ENCODE measurements around the gene CARD11.

Gene CARD11

DNA sequence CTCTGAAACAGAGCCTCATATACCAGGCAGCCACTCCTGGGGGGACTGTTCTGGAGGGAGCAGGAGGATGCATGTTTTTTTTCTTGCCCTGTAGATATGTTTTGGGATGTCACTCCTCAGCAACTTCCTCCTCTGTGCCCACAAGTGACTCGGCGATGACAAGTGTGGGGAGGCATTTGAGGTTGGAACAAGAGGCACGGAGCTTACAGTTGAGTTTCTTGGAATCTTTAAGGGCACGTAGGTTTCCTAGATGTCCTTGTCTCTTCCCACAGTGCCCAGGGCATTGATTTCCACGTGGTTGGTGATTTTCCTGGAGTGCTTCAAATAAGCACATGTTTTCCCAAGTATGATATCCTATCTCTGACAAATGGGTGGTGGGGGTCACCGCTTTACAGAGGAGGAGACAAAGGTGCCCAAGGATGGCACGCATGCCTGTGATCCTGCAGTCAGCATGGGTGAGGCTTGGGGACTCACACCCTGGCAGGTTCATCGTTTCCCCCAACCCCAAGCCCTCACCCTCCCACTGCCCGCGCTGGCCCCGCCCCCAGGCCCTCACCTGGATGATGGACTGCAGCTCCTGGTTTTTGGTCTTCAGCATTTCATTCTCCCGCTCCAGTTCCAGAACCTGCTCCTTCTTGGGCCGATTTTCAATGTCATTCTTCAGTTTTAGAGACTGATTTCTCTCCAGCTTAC lies 104.3 kb downstream of the CARD11 start:
- TF ChIP-seq, protein P1, sequence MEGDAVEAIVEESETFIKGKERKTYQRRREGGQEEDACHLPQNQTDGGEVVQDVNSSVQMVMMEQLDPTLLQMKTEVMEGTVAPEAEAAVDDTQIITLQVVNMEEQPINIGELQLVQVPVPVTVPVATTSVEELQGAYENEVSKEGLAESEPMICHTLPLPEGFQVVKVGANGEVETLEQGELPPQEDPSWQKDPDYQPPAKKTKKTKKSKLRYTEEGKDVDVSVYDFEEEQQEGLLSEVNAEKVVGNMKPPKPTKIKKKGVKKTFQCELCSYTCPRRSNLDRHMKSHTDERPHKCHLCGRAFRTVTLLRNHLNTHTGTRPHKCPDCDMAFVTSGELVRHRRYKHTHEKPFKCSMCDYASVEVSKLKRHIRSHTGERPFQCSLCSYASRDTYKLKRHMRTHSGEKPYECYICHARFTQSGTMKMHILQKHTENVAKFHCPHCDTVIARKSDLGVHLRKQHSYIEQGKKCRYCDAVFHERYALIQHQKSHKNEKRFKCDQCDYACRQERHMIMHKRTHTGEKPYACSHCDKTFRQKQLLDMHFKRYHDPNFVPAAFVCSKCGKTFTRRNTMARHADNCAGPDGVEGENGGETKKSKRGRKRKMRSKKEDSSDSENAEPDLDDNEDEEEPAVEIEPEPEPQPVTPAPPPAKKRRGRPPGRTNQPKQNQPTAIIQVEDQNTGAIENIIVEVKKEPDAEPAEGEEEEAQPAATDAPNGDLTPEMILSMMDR (conservative IDR thresholded peaks at IDR 0.05) = no peak
- no peak overlapping the region for H3K27ac ChIP-seq

DNA sequence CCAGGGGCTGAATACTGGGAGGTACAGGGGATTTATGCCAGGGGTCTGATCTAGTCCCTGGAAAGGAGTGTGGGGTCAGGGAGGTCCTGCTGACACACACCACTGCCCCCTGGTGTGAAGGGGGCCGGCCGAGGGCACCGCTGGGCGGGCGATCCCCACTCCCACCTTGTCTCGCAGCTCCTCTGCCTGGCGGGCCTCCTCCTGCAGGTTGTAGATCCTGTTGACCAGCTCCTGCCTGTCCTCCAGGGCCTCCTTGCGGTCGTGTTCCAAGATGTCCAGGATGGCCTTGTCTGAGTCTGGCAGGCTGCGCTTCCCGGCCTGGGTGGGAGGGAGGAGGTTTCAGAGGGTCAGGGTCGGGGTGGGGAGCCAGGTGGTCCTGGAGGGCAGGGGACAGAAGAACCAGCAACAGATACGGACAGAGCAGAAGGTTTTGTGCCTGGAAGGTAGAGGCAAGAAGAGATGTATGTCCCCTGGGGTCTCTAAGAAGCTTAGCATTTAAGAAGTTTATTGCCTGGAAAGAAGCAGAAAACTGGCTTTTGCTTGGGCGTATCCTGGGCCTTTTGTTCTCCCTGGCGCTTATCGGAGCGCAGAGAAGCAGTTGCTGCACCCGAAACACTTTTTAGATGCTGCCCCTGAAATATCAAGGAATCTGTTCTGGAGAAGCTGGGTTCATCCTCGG lies 105.0 kb downstream of the CARD11 start:
- no peak overlapping the region for H3K27ac ChIP-seq
- TF ChIP-seq, protein P1 (conservative IDR thresholded peaks at IDR 0.05) = no peak

DNA sequence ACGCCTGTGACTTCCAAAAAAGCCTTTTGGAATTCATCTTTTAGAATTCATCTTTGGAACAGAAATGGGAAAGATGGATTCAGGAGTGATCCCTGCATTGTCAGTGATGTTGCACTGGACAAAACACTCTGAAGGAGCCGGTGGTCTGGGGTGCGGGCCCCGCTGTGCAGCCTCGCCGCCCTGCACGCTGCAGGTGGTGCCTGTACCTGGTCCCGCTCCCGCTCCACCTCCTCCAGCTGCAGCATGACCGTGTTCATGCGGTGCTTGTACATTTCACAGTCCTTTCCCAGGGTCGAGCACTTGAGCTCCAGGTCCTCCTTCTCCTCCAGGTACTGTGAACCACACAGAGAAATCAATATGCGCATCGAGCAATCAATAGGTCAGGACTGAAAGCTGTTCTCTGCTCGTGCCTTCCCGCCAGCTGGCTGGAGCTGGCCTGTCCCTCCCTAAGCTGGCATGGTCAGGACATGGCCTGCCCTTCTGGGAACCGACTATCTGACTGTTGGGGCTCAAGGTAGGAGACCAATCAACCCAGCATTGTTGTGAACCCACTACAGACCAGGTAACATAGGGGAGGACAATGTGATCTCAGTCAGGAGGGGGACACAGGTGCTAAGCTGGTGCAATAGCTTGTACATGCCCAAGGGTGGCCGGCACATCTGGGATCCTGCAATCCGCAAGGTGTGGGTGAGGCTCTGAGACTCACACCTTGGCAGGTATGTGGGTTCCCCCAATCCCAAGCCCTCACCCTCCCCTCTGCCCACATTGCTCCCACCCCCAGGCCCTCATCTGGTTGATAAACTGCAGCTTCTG lies 105.8 kb downstream of the CARD11 start:
- TF ChIP-seq, protein P1 (conservative IDR thresholded peaks at IDR 0.05) = no peak
- no peak overlapping the region for H3K27ac ChIP-seq

DNA sequence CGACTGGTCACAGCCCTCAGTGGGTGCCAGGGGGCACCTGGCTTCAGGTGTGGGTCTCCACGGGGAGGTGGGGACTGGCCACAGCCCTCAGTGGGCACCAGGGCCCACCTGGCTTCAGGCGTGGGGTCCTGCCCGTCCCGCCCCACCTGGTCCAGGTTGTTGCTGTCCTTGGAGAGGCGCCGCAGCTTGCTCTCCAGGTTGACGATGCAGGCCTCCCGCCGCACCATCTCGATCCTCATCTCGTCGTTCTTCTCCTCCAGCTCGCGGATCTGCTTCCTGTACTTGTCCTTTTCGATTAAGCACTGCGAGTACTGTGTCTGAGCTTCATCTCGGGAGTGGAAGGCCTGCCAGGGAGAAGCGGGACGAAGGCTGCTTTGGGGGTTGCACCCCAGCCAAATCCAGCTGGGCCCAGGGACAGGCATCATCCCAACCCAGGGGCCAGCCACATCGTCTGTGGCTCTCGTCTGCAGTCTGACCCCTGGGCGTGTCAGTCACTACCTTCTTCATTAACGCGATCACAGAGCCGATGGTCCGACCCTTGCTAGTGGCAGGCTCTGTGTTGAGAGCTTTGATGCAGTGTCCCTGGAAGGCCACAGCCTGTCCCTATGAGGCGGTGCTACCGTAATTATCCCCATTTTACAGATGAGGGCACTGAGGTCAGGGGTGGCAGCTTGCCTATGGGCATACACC lies 106.6 kb downstream of the CARD11 start:
- TF ChIP-seq, protein P1 (conservative IDR thresholded peaks at IDR 0.05) = no peak
- H3K27ac ChIP-seq = no peak overlapping the region

DNA sequence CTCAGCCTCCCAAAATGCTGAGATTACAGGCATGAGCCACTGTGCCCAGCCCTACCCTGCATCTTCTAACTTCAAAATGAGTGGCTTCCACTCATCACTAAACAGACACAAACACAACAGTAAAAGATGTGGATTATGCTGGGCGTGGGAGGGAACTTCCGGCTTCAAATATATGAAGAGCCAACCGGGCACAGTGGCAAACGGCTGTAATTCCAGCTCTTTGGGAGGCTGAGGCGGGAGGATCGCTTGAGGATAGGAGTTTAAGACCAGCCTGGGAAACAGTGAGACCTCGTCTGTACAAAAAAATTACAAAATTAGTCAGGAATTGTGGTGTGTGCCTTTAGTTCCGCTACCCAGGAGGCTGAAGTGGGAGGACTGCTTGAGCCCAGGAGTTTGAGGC lies 107.4 kb downstream of the CARD11 start:
- no peak overlapping the region for H3K27ac ChIP-seq
- TF ChIP-seq, protein P1 (conservative IDR thresholded peaks at IDR 0.05) = no peak

DNA sequence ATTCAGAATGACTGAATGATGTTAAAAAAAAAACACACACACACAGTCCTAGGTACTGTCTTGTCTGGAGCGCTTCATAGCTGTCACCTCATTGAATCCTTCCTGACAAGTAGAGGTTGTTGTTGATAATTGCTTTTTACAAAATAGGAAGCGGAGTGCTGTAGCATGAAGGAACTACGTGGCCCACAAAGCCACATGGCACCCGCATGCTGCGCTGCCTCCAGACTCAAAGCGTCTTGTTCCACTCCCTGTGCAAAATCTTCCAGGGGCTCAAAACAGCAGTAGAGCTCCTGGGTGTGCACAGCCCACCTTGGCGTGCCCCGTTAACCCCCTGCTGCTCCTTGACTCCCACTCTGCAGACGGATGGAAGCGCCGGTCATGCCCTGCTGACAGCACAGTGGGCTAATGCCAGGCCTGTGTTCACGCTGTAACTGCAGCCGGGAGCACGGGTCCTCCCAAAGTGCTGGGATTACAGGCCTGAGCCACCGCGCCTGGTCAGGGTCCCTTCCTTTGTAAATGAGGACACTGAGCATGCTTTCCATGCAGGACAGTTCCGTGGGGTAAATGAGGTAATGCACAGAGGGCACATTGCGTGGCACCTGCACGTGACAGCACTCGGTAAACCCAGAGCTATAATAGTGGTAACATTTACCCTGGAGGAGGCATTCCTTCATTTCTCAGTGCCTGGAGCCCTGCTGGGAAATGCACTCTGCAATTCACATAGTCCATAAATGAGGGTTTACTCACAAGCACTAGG lies 108.5 kb downstream of the CARD11 start:
- no peak overlapping the region for H3K27ac ChIP-seq
- TF ChIP-seq, protein P1 (conservative IDR thresholded peaks at IDR 0.05) = no peak

All from VCaP (cell line).